Left renal cortex interstitium (tissue), 4 donors: ENCODE results near the gene SSC5D. TPM values are rescaled to one million over a fixed set of nuclear protein-coding genes. Genes with fewer than 3 reads are reported as not detected.

Source experiments
- DNase-seq, 4 donors: peaks; one replicate each; pipeline ENCODE4 v3.0.0-alpha.2; 2013; ENCODE audit warnings: low read depth in 4 of 4, low spot score in 2 of 4, missing footprints in 1 of 4
- polyA plus RNA-seq, 4 donors: library from polyadenylated mRNA; unstranded; fragments of 120-200 nt; gene quantifications; one replicate each; pipeline ENCODE4 v1.2.1, GENCODE V29; 2013; ENCODE audit not compliant: insufficient read length in 4 of 4

SSC5D gene
- polyA plus RNA-seq, 4 donors: 1.4 to 3.1 (median 2.1) TPM

GRCh38 chr19:55468054-55468393 is 20.2 kb upstream of the SSC5D start:
- DNase-seq: no peak

GRCh38 chr19:55471266-55471665 is 17.0 kb upstream of the SSC5D start:
- no peak for DNase-seq

DNA sequence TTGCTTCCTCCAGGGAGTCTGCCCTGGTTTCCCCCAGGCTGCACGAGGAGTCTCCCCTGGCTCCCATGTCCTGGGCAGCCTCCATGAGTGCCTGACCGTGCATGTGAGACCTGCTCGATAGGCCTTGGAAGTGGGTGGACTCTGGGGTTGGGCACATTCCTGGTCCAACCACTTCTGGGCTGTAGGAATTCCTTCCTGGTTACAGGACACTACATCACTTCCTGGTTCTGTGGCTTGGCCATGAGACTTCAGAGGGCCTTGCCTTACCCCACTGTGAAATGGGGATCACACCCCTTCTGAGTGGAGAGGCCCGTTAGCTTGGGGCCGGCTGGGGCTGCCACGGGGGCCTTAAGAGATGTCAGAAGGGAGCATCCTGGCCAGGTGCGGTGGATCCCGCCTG is 15.8 kb upstream of the SSC5D start:
- no peak for DNase-seq

DNA sequence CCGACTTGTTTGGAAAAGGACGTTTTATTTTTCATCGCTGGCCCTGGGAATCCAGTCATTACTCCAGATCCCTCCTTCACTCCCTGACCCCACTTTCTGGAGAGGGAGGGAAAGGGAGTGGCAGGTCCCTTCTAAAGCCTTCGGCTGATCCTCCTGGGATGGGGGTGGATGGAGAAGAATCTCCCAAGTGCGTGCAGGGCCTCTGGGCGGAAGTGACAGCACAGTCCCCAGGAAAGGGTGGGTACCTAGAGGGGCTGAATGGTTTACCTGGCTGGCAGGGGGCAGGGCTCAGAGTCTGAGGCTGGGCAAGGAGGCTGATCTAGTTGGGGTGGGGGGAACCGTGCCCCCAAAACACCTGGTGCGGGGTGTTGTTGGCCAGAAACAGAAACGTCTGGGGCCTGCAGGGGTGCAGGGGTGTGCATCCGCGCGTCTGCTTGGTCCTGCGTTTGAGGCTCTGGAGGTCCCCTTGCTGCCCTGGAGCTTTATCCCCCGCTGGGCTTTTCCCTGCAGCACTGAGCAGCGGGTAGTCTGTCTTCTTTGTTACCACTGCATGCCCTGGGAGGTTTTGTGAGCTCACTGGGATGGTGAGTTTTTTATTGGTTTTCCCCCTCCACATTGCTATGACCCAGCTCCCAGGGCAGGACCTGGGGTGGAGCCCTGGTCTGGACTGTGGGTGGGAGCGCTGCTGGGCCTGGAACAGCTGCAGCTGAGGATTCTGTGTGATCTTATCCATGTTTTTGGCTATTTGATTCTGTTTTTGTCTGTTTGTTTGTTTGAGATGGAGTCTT is 14.8 kb upstream of the SSC5D start:
- DNase-seq: no peak

DNA sequence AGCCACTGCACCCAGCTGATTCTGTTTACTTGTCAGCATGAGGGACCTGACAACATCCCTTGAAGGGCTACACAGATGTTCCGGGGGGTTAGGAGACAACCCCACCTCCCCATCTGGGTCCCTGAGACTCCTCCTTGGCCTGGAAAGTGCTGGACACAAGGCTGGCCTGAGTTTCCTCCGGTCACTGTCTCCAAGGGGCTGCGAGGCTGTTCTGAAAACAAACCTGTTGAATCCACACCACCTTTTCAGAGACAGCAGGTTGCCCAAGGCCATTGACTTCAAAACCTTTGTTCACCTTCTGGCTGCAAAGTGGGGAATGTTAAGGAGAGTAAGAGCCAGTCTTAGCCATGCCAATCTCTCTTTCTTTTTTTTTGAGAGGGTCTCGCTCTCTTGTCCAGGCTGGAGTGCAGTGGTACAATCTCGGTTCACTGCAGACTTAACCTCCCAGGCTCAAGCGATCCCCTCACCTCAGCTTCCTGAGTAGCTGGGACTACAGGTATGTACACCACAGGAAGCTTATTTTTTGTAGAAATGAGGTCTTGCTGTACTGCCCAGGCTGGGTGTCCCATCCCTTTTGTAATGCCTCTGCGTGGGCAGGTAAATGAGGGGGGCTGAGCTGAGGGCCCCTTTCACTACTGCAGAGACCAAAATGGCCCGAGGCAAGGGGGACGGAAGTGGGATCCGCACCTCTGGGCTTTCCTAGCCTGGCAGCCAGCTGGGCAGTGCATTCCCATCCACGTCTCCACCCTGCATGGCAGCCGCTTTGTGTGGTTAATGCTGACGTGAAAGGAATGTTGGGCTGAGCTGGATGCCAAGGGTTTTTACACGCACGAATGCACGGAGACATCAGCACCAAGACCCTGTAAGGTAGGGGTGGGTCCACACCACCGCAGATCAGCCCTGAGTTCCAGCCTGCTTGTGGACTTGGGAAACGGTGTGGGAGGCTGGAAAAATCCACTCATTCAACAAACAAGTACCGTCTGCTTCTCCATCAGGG is 13.7 kb upstream of the SSC5D start:
- no peak for DNase-seq

GRCh38 chr19:55476100-55476775 is 12.0 kb upstream of the SSC5D start, which contains the start of gene ZNF628:
Gene ZNF628, plus strand, starts transcription at chr19:55476617. Its CDS starts 3,294 bp downstream, at chr19:55479911.
- DNase-seq: peak; percentile 90 to 98 (median 96)

GRCh38 chr19:55477905-55478304 is 10.3 kb upstream of the SSC5D start:
- no peak for DNase-seq

- no peak for DNase-seq
Observed at GRCh38 chr19:55478364-55478763, 9.9 kb upstream of the SSC5D start.

- DNase-seq: no peak
Observed at GRCh38 chr19:55479045-55479444, 9.2 kb upstream of the SSC5D start.

DNA sequence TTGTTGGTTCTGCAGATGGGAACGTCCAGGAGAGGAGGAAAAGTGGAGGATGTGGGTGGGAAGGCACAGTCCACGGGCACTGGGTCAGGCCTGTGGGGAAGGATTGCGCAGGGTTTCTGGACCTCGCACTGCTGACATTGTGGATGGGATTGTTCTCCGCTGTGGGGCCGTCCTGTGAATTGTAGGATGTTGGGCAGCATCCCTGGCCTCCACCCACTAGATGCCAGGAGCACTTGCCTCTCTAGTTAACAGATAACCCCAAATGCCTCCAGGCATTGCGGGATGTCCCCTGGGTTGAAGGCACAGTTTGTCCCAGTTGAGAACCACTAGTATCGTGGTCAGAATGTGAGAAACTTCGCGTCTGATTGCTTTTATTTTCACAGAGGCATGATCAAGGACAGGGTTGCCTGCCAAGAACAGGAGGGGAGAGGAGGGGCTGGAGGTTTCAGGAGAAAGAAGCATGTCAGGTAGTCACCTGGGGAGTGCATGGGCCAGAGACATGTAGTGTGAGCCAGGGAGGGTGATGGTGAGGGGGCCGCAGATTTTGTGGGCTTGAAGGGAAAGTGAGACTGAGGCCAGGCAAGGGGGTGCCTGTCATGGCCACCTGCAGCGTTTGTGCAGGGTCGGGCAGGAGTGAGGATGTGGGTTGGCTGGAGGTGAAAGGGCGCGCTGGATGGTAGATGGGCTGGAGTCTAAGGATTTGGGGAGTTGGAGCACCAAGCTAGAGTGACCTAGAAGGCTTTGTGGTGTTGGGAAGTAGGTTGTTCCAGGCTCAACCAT is 8.6 kb upstream of the SSC5D start:
- no peak for DNase-seq

GRCh38 chr19:55481148-55481793 is 7.0 kb upstream of the SSC5D start:
- DNase-seq: no peak

GRCh38 chr19:55481794-55482155 is 6.5 kb upstream of the SSC5D start:
- DNase-seq: no peak

- DNase-seq: no peak
Observed at GRCh38 chr19:55482156-55482961, 5.9 kb upstream of the SSC5D start.

DNA sequence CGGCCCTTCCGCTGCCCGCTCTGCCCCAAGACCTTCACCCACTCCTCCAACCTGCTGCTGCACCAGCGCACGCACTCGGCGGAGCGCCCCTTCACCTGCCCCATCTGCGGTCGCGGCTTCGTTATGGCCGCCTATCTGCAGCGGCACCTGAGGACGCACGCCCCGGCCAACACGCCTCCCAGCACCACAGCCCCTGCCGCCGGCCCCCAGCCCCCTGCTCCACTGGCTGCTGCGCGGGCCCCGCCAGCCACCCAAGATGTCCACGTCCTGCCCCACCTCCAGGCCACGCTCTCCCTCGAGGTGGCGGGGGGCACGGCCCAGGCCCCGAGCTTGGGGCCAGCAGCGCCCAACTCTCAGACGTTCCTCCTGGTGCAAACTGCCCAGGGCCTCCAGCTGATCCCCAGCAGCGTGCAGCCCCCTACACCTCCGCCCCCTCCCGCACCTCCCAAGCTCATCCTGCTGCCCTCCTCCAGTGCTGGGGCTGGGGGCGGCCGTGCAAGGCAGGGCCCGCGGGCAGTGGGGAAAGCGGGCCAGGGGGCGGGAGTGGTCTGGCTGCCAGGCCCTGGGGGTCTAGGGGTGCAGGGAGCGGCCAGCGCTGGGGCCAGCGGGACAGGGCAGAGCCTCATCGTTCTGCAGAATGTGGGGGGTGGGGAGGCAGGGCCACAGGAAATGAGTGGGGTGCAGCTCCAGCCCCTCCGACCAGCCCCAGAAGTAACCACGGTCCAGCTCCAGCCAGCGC is 5.1 kb upstream of the SSC5D start:
- no peak for DNase-seq

GRCh38 chr19:55483706-55484592 is 4.3 kb upstream of the SSC5D start:
- DNase-seq: no peak

DNA sequence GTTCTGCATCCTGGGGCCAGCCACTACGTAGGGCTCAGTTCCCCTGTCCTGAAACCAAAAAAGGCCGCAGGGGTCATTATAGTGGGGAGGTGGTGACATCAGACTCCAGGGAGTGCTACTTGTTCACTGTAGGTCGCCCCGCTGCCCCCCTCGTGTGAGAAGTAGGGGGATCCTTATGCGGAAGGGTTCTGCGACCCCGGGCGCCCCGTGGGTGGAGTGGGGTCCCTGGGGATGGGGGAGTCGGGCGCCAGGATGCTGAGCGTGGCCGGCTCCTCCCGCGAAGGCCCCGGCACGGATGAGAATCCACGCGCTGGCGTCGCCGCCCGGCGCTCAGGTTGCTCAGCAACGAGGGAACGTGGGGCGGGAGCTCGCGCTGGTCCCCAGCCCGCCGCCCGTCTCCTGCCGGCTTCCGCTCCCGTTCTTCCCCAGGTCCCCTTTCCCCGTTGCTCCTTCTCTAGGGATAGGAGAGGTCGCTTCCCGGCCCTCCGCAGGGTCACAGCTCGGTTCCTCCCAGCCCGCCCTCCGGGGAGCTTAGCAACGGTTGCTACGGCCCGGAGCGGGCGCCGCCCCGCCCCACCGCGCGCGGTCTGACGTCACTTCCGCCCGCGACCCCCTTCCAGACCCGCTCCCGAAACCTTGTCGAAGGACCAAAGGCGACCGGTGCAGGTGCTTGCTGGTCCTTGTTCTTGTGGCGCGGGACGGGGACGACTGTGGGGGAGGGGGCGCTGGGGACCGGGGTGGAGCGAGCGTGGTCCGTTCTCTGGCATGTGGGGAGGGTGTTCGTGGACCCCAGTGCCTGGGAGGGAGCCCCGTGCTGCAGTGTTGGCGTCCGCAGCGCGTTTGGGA is 3.4 kb upstream of the SSC5D start, which contains the start of gene NAT14:
NAT14 (plus strand) TSS at position 596 of the 846 bp plus-strand sequence. CDS start 521 bp downstream, outside the sequence.
- DNase-seq: no peak
